Thoracic aorta endothelial cell (primary cell): Measurements from ENCODE around the gene TRIM47. TPM values are rescaled to one million over a fixed set of nuclear protein-coding genes. Genes with fewer than 3 reads are reported as not detected.

ENCODE experiments used
- total RNA-seq: library from RNA; depleted of rRNA; stranded (reverse); fragments of >200 nt; gene quantifications from 2 replicates; pipeline ENCODE4 v1.2.3, GENCODE V29; 2012

Gene TRIM47, protein sequence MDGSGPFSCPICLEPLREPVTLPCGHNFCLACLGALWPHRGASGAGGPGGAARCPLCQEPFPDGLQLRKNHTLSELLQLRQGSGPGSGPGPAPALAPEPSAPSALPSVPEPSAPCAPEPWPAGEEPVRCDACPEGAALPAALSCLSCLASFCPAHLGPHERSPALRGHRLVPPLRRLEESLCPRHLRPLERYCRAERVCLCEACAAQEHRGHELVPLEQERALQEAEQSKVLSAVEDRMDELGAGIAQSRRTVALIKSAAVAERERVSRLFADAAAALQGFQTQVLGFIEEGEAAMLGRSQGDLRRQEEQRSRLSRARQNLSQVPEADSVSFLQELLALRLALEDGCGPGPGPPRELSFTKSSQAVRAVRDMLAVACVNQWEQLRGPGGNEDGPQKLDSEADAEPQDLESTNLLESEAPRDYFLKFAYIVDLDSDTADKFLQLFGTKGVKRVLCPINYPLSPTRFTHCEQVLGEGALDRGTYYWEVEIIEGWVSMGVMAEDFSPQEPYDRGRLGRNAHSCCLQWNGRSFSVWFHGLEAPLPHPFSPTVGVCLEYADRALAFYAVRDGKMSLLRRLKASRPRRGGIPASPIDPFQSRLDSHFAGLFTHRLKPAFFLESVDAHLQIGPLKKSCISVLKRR
- 21.5 and 38.1 TPM in 2 replicates for total RNA-seq

DNA sequence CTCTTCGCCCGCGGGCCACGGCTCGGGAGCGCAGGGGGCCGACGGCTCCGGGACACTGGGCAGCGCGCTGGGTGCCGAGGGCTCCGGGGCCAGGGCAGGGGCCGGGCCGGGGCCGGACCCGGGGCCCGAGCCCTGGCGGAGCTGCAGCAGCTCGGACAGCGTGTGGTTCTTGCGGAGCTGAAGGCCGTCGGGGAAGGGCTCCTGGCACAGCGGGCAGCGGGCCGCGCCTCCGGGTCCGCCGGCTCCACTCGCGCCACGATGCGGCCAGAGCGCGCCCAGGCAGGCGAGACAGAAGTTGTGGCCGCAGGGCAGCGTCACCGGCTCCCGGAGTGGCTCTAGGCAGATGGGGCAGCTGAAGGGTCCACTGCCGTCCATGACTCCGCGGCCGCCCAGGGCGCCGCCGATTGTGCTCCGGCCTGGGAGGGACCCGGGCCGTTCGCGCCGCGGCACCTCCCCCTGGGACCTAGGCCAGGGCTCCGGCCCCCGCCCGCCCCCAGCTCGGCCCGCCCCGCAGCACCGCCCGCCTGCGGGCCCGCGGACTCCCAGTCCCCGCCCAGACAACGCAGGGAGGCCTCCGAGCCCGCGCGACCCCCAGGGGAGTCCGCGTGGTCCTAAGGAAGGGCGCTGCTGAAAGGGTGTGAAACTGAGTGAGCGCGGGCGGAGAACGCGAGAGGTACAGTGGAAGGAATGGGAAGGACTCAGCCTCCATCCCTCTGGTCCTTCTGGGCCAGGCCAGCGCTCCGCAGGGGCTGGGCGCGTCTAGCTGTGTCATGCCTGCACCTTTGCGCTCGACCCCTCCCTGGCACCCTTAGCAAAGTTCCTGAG is at the start of gene TRIM47:
TRIM47 (minus strand) TSS at position 408 of the 825 bp plus-strand sequence; CDS start at position 375, 33 bp downstream.

DNA sequence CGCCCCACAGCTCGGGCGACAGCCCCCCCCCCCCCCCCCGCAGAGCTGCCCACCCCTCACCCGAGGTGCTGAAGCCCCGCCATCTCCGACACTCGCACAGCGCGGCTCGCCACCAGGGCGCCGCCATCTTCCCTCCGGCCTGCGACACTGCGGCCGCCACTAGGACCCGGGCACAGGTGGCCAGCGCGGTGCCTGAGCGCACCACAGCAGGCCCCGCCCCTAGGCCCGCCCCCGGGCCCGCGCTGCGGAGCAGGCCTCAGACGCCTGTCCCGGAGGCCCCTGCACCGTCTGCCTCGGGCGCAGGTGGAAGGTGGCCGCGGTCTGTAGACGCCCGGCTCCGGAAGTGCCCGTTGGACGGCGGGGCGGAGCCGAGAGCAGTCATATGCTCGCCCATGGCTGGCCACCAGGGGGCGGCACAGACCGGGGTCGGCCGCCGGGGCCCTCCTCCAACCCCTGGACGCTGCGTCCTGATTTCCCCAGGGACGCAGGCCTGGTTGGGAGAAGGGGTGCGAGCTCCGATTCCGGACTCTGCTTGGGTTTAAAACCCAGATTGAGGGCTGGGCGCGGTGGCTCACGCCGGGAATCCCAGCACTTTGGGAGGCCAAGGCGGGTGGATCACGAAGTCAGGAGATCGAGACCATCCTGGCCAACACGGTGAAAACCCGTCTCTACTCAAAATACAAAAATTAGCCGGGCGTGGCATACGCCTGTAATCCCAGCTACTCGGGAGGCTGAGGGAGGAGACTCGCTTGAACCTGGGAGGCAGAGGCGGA is 26.6 kb upstream of the TRIM47 start, which contains the start of gene MRPL38:
MRPL38 (minus strand) TSS at position 136 of the 773 bp plus-strand sequence; CDS start at position 127, 9 bp downstream.

DNA sequence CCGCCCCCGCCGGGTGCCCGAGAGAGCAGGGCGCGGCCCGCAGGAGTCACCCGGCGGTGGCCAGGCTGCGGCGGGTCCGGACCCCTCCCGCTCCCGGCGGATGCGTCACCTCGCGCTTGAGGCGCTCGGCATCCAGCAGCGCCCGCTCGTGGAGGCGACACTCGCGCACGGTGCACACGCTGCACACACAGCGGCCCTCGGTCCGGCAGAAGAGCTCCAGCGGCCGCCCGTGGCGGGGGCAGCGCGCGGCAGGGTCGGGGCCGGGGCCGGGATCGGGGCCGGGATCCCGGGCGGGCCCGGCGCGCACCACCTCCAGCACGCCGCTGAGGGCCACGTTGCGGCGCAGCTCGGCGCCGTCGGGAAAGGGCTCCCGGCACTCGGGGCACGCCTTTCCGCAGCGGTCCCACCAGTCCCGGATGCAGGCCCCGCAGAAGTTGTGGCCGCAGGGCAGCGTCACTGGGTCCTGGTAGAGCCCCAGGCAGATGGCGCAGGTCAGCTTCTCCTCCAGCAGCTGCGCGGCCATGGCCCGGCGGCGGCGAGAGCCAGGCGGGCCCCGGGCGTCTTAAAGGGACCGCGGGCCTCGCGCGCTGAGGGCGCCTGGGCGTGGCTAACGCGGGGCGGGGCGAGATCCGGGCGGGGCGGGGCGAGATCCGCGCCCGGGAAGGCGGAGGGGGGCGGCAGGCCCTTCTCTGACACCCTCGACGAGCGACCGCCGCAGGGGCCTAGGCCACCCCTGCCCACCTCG is 18.2 kb upstream of the TRIM47 start, which contains the start of gene TRIM65:
TRIM65 (minus strand) TSS at position 537 of the 745 bp plus-strand sequence; CDS start at position 523, 14 bp downstream.

DNA sequence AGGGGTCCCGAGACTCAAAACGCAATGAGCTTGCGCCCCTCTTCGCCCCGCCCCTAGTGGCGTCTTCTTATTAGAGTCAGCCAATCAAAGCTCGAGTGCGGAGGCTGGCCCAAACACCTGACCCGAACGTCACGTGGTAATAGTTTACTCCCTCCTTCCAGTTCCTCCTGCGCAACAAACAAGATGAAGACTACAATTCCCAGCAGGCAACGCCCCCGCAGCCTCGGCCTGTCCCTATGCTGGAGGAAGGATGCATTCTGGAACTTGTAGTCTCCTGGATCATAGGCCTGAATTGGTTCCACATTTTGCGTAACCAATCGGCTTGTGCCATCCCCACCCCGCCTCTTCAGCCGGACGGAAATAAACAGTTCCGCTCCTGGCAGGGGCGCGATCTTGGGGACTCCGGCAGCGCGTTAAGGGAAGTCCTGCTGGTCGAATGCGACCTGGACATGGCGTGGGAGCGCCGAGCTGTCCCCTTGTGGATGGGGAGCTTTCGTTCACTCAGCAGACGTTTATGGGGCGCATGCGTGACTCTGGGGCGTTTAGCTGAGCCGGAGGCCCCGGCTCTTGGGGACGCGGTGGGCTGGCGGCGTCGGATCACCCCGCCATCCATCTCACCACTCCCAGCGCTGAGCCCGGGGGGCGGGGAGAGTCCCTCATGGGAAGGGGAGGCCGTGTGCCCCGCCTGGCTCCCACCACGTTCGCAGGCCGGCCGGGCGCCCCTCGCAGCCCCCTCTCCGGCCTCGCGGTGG is 22.9 kb downstream of the TRIM47 start, which contains the start of gene WBP2:
WBP2 (minus strand) TSS at position 26 of the 752 bp plus-strand sequence. CDS start 38 bp downstream, outside the sequence.

DNA sequence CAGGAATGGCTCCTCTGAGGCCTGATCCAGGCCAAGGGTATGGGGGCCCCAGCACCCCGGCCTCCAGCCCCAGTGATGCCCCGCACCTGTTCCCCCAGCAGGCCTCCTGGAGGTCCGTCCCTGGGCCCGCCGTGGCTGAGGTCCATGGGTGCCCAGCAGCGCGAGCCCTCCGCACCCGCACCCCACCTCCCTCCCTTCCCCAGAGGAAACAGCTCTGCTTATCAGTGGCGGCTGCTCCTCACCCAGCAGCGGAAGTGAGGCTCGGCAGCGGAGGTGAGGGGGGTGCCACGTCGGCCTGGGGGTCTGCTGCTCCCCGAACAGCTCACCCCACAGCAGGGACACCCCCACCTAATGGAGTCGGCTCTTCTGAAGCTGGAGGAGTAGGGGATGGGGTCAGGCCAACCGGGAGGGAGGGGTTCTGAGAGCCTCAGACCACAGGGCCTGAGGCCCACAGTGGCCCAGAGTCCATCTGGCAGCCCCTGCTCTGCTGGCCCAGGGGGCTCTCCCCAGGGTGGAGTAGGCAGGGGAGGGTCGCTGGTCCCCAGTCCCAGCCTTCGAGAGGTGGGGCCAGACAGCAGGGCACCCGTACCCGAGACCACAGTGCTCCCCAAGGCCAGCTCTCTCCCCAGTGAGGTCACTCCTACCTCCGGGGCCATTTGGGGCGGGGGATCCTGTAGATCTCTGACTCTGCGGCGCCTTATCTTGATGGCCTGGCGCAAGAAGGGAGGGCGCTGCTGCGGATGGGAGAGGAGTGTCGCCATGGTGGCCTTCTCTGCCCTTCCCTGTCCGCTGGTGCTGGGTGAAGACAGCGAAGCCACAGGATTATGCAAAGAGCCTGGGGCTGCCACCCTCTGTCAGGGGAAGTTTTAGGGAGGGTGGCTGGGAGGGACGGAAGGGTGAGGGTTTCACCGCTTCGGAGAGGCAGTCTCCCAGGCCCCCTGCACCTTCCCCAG is 34.5 kb downstream of the TRIM47 start, which contains the start of gene UNC13D:
UNC13D (minus strand) TSS at position 828 of the 953 bp plus-strand sequence; CDS start at position 761, 67 bp downstream.

Other genes starting within 250 kb of the TRIM47 start
- gene SMIM5, start 245.1 kb downstream of the TRIM47 start, total RNA-seq = under 0.01 TPM in 1 of 2 replicates, not detected in the other
- 20.2 and 20.8 TPM in 2 replicates for gene RECQL5, start 211.4 kb downstream of the TRIM47 start, total RNA-seq
- gene SAP30BP, start 211.2 kb downstream of the TRIM47 start, total RNA-seq = 78.5 and 94.8 TPM in 2 replicates
- 3.7 TPM in 2 replicates for gene ITGB4, start 157.1 kb downstream of the TRIM47 start, total RNA-seq
- gene GALK1, start 113.4 kb downstream of the TRIM47 start, total RNA-seq = 37.8 and 42.7 TPM in 2 replicates
- gene UNK, start 93.8 kb downstream of the TRIM47 start, total RNA-seq = 18.5 and 23.1 TPM in 2 replicates
- 3.5 and 3.7 TPM in 2 replicates for gene UNC13D, start 34.2 kb downstream of the TRIM47 start, total RNA-seq
- 21.3 and 38.9 TPM in 2 replicates for gene WBP2, start 23.2 kb downstream of the TRIM47 start, total RNA-seq
- gene TRIM65, start 18.4 kb upstream of the TRIM47 start, total RNA-seq = 16.9 and 26.8 TPM in 2 replicates
- 37.6 and 43.0 TPM in 2 replicates for gene MRPL38, start 26.3 kb upstream of the TRIM47 start, total RNA-seq
- gene FBF1, start 62.5 kb upstream of the TRIM47 start, total RNA-seq = 7.7 TPM in 2 replicates
- gene ACOX1, start 100.6 kb upstream of the TRIM47 start, total RNA-seq = 64.3 and 67.8 TPM in 2 replicates
- 11.5 and 14.1 TPM in 2 replicates for gene TEN1, start 100.7 kb upstream of the TRIM47 start, total RNA-seq
- gene CDK3, start 122.3 kb upstream of the TRIM47 start, total RNA-seq = 0.40 and 0.86 TPM in 2 replicates
- not detected in 2 replicates for gene EVPL, start 148.7 kb upstream of the TRIM47 start, total RNA-seq
- 46.4 and 48.1 TPM in 2 replicates for gene SRP68, start 193.9 kb upstream of the TRIM47 start, total RNA-seq
- gene GALR2, start 196.2 kb upstream of the TRIM47 start, total RNA-seq = not detected in 2 replicates
- 0.07 TPM in 1 of 2 replicates, not detected in the other for gene ZACN, start 200.6 kb upstream of the TRIM47 start, total RNA-seq
- gene EXOC7, start 225.2 kb upstream of the TRIM47 start, total RNA-seq = 67.6 and 70.4 TPM in 2 replicates